Epithelial cell of esophagus (primary cell): ENCODE measurements around the gene SCUBE1.

ENCODE experiments used
- DNase-seq: peaks from one replicate; pipeline ENCODE4 v3.0.0; 2010; ENCODE audit warnings: low read depth
- H3K4me3 ChIP-seq: 2 replicates; pipeline ENCODE4 v1.5.1; 2011; ENCODE audit warnings: mild to moderate bottlenecking, low read length, control low read depth
- CTCF ChIP-seq: IDR thresholded peaks from 2 replicates; pipeline ENCODE4 v1.5.1; 2011; ENCODE audit warnings: low read depth, mild to moderate bottlenecking, low read length, control low read depth, inconsistent platforms; ENCODE audit not compliant: insufficient read depth; ENCODE audit errors: missing control alignments

The SCUBE1 gene

GRCh38 chr22:43246188-43246587 is 97.0 kb downstream of the SCUBE1 start:
- no peak overlapping the region for H3K4me3 ChIP-seq
- no peak for TF ChIP-seq CTCF
- DNase-seq = no peak

- TF ChIP-seq CTCF = no peak
- no peak overlapping the region for H3K4me3 ChIP-seq
- DNase-seq = no peak
Observed at GRCh38 chr22:43245717-43246116, 97.5 kb downstream of the SCUBE1 start.

- no peak overlapping the region for H3K4me3 ChIP-seq
- TF ChIP-seq CTCF = no peak
- DNase-seq = no peak
Observed at GRCh38 chr22:43244803-43245527, 98.2 kb downstream of the SCUBE1 start.

GRCh38 chr22:43244402-43244801 is 98.8 kb downstream of the SCUBE1 start:
- DNase-seq = no peak
- TF ChIP-seq CTCF = no peak

GRCh38 chr22:43243324-43243723 is 99.8 kb downstream of the SCUBE1 start:
- DNase-seq = no peak
- TF ChIP-seq CTCF = no peak
- H3K4me3 ChIP-seq = no peak overlapping the region

More at GRCh38 chr22:43244402-43244801, 98.8 kb downstream of the SCUBE1 start:
- H3K4me3 ChIP-seq = no peak overlapping the region

- no peak for DNase-seq
- TF ChIP-seq CTCF = no peak
- H3K4me3 ChIP-seq = no peak overlapping the region
Observed at GRCh38 chr22:43242627-43243026, 100.5 kb downstream of the SCUBE1 start.
